Retinal pigment epithelial cell (primary cell): ENCODE results near the gene WNT11.

Source experiments
- DNase-seq: peaks from one replicate; pipeline ENCODE4 v3.0.0-alpha.2; 2010; ENCODE audit warnings: low read depth
- H3K4me3 ChIP-seq: 2 replicates; pipeline ENCODE4 v1.5.1; 2011; ENCODE audit warnings: mild to moderate bottlenecking, low read length, control low read depth, moderate library complexity
- CTCF ChIP-seq: conservative IDR thresholded peaks from 2 replicates; pipeline ENCODE4 v1.5.1; 2011; ENCODE audit warnings: low read depth, low read length, control low read depth, inconsistent platforms

Gene WNT11

GRCh38 chr11:76152741-76153570, 53.3 kb downstream of the WNT11 start:
- no peak for DNase-seq
- no peak for TF ChIP-seq CTCF
- H3K4me3 ChIP-seq: peak overlapping the region; percentile 42

- TF ChIP-seq CTCF: peak; percentile 92
- H3K4me3 ChIP-seq: peak overlapping the region; percentile 42
- DNase-seq: no peak
These were observed 54.1 kb downstream of the WNT11 start for GRCh38 chr11:76152086-76152681.

GRCh38 chr11:76151556-76152085, 54.7 kb downstream of the WNT11 start:
- no peak for DNase-seq
- no peak overlapping the region for H3K4me3 ChIP-seq
- TF ChIP-seq CTCF: no peak

GRCh38 chr11:76150141-76150540, 56.2 kb downstream of the WNT11 start:
- no peak for TF ChIP-seq CTCF
- DNase-seq: no peak
- no peak overlapping the region for H3K4me3 ChIP-seq

- no peak for TF ChIP-seq CTCF
- no peak for DNase-seq
- H3K4me3 ChIP-seq: no peak overlapping the region
These were observed 56.6 kb downstream of the WNT11 start for GRCh38 chr11:76149713-76150112.

- H3K4me3 ChIP-seq: no peak overlapping the region
- DNase-seq: no peak
- no peak for TF ChIP-seq CTCF
These were observed 57.2 kb downstream of the WNT11 start for GRCh38 chr11:76148941-76149613.
